Measurements from ENCODE around the gene SFMBT1. TPM values are rescaled to one million over a fixed set of nuclear protein-coding genes. Genes with fewer than 3 reads are reported as not detected.

The SFMBT1 gene
- polyA plus RNA-seq, 1 of the 3 experiments (the other 2 are of a cell fraction), result 0.72 TPM

DNA sequence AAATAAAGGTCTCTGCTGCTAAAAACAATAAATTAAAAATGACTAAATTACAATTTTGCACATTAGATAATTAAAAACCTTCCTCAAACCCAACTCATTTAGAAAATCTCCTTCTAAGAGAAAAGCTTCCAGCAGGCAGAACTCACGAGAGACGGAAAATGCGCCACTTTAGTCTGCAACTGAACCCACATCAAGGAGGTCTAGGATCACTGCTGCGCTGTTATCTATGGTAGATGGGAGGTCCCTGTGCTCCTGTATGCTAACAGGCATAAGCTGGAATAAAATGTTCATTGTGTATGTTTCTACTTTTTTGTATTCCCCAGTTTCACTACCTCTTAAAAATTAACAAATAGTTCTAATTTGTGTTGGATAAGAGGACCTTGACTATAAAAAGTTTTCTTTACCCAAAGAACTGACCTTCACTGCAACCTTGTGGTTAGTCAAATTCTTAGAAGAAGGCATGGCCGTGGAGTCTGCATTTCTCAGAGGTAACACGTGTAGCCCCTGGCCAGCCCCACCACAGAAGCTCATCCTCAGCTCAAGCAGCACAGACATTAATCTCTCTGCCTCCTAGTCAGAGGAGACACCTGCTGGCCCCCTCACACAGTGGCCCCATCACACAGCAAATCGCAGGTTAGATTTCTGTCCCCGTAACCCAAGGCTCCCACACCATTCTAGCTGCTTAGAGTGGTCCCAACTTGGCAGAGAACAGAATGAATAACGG lies 170.8 kb downstream of the SFMBT1 start:
- Histone ChIP-seq H2AFZ (ENCODE audit: low read depth) (no peak overlapping the region), H3K4me1 (ENCODE audit: control insufficient read depth in 1 of 2, insufficient read depth in 2 of 2, low read depth in 1 of 2, low read length in 1 of 2) (peaks cover 0 to 5% of the 10 kb centered on the region in 2 experiments; a peak in 1 of 4 replicates), H3K4me3 (ENCODE audit: low read depth in 2 of 2, low read length in 1 of 2) (no peak overlapping the region), H3K36me3 (replicated peaks in 1 of 2; ENCODE audit: control insufficient read depth in 1 of 2, insufficient read depth in 2 of 2, low read length in 1 of 2) (peaks cover 0 to 5% of the 10 kb centered on the region in 2 experiments), H3K9me3 (no peaks in the 10 kb centered on the region), H3K4me2 (no peak overlapping the region), H3K79me2 (ENCODE audit: insufficient read depth) (no peaks in the 10 kb centered on the region), H3F3A (replicated peaks; ENCODE audit: insufficient read depth) (no peaks in the 10 kb centered on the region), H3K27ac (ENCODE audit: low read depth in 2 of 2, low read length in 1 of 2) (no peak overlapping the region), H4K20me1 (ENCODE audit: insufficient read depth) (0 out of 2 replicates have a peak, but pooled peaks cover 4% of the 10 kb centered on the region), H3K9ac (no peak overlapping the region), H3K9me2 (no peaks in the 10 kb centered on the region), H3K27me3 (ENCODE audit: insufficient read depth) (no peaks in the 10 kb centered on the region)
- POLR2A ChIA-PET, result no interaction called here
- CTCF ChIA-PET, result interaction anchor here (0.9 kb wide), 1 partner anchor 18 kb away, joined by 3 read pairs; no protein-coding TSS in a partner anchor
- DNase-seq, result no peak
- WGBS (ENCODE audit: low lambda C conversion rate), result 96% methylated on average over 8 of the region's 9 CpGs
- TF ChIP-seq FOSL2 (IDR thresholded peaks at IDR 0.05; ENCODE audit: borderline replicate concordance, low read depth) (no peak), MXI1 (IDR thresholded peaks at IDR 0.05; ENCODE audit: low read depth, low read length) (no peak), ELF1 (IDR thresholded peaks at IDR 0.05) (no peak), RAD21 (IDR thresholded peaks at IDR 0.05; ENCODE audit: low read length) (no peak), FOXM1 (IDR thresholded peaks at IDR 0.05; ENCODE audit: low read depth) (no peak), MEF2A (IDR thresholded peaks at IDR 0.05; ENCODE audit: borderline replicate concordance, low read depth) (no peak), RCOR1 (IDR thresholded peaks at IDR 0.05; ENCODE audit: low read length) (no peak), JUND (IDR thresholded peaks at IDR 0.05) (no peak), YY1 (IDR thresholded peaks at IDR 0.05; ENCODE audit: low read depth) (no peak), TEAD4 (IDR thresholded peaks at IDR 0.05; ENCODE audit: borderline replicate concordance, insufficient read depth) (no peak)
- TF ChIP-seq, protein P1, sequence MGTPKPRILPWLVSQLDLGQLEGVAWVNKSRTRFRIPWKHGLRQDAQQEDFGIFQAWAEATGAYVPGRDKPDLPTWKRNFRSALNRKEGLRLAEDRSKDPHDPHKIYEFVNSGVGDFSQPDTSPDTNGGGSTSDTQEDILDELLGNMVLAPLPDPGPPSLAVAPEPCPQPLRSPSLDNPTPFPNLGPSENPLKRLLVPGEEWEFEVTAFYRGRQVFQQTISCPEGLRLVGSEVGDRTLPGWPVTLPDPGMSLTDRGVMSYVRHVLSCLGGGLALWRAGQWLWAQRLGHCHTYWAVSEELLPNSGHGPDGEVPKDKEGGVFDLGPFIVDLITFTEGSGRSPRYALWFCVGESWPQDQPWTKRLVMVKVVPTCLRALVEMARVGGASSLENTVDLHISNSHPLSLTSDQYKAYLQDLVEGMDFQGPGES (IDR thresholded peaks at IDR 0.05; ENCODE audit: low read depth, low read length), result no peak
- TF ChIP-seq, protein P2, sequence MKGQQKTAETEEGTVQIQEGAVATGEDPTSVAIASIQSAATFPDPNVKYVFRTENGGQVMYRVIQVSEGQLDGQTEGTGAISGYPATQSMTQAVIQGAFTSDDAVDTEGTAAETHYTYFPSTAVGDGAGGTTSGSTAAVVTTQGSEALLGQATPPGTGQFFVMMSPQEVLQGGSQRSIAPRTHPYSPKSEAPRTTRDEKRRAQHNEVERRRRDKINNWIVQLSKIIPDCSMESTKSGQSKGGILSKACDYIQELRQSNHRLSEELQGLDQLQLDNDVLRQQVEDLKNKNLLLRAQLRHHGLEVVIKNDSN (IDR thresholded peaks at IDR 0.05; ENCODE audit: borderline replicate concordance, low read depth), result no peak
- TF ChIP-seq, protein P3, sequence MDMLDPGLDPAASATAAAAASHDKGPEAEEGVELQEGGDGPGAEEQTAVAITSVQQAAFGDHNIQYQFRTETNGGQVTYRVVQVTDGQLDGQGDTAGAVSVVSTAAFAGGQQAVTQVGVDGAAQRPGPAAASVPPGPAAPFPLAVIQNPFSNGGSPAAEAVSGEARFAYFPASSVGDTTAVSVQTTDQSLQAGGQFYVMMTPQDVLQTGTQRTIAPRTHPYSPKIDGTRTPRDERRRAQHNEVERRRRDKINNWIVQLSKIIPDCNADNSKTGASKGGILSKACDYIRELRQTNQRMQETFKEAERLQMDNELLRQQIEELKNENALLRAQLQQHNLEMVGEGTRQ (IDR thresholded peaks at IDR 0.05; ENCODE audit: borderline replicate concordance, low read depth, low read length), result no peak

DNA sequence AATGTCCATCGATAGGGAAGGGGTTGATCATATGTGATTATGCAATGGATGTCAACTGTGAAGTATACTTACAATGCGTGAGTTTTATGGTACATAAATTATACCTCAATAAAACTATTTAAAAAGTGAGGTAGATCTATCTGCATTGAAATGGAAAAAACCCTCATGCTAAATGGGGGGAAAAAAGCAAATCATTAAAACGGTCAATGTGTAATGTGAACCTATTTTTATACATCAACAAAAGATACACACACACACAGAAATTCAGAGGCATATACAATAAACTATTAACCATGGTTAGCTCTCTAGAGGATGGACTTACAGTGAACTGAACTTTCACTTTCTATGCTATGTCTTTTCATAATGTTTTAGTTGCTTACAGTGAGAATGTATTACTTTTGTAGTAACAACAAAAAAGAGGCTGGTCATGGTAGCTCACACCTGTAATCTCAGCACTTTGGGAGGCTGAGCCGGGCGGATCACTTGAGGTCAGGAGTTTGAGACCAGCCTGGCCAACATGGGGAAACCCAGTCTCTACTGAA lies 171.6 kb downstream of the SFMBT1 start:
- H3K4me1 ChIP-seq (ENCODE audit: control insufficient read depth in 1 of 2, insufficient read depth in 2 of 2, low read depth in 1 of 2, low read length in 1 of 2), result peaks cover 0 to 4% of the 10 kb centered on the region in 2 experiments; a peak in 1 of 4 replicates
- H3K9me2 ChIP-seq, result no peaks in the 10 kb centered on the region
- H3K79me2 ChIP-seq (ENCODE audit: insufficient read depth), result no peaks in the 10 kb centered on the region
- H4K20me1 ChIP-seq (ENCODE audit: insufficient read depth), result 0 out of 2 replicates have a peak, but pooled peaks cover 4% of the 10 kb centered on the region
- ChIA-PET CTCF (interaction anchor here (0.9 kb wide), 1 partner anchor 19 kb away, joined by 3 read pairs; no protein-coding TSS in a partner anchor), POLR2A (no interaction called here)
- 93% methylated on average over 5 of the region's 5 CpGs for WGBS (ENCODE audit: low lambda C conversion rate)
- peaks cover 0 to 2% of the 10 kb centered on the region in 2 experiments for H3K36me3 ChIP-seq (replicated peaks in 1 of 2; ENCODE audit: control insufficient read depth in 1 of 2, insufficient read depth in 2 of 2, low read length in 1 of 2)
- no peak overlapping the region for H3K27ac ChIP-seq (ENCODE audit: low read depth in 2 of 2, low read length in 1 of 2)
- H3K9ac ChIP-seq, result no peak overlapping the region
- no peak overlapping the region for H3K4me3 ChIP-seq (ENCODE audit: low read depth in 2 of 2, low read length in 1 of 2)
- no peak overlapping the region for H2AFZ ChIP-seq (ENCODE audit: low read depth)
- no peaks in the 10 kb centered on the region for H3F3A ChIP-seq (replicated peaks; ENCODE audit: insufficient read depth)
- H3K27me3 ChIP-seq (ENCODE audit: insufficient read depth), result no peaks in the 10 kb centered on the region
- no peaks in the 10 kb centered on the region for H3K9me3 ChIP-seq
- H3K4me2 ChIP-seq, result no peak overlapping the region
- DNase-seq, result no peak
- TF ChIP-seq SIN3A (IDR thresholded peaks at IDR 0.05; ENCODE audit: borderline replicate concordance, low read depth, low read length), result no peak
- no peak for TF ChIP-seq RFX5 (IDR thresholded peaks at IDR 0.05; ENCODE audit: low read length)
- TF ChIP-seq FOSL2 (IDR thresholded peaks at IDR 0.05; ENCODE audit: borderline replicate concordance, low read depth), result no peak
- TF ChIP-seq, protein P4, sequence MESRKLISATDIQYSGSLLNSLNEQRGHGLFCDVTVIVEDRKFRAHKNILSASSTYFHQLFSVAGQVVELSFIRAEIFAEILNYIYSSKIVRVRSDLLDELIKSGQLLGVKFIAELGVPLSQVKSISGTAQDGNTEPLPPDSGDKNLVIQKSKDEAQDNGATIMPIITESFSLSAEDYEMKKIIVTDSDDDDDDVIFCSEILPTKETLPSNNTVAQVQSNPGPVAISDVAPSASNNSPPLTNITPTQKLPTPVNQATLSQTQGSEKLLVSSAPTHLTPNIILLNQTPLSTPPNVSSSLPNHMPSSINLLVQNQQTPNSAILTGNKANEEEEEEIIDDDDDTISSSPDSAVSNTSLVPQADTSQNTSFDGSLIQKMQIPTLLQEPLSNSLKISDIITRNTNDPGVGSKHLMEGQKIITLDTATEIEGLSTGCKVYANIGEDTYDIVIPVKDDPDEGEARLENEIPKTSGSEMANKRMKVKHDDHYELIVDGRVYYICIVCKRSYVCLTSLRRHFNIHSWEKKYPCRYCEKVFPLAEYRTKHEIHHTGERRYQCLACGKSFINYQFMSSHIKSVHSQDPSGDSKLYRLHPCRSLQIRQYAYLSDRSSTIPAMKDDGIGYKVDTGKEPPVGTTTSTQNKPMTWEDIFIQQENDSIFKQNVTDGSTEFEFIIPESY (IDR thresholded peaks at IDR 0.05; ENCODE audit: borderline replicate concordance, low read depth), result no peak
- TF ChIP-seq TAF1 (IDR thresholded peaks at IDR 0.05; ENCODE audit: borderline replicate concordance, low read depth, low read length), result no peak
- no peak for TF ChIP-seq MXI1 (IDR thresholded peaks at IDR 0.05; ENCODE audit: low read depth, low read length)
- TF ChIP-seq, protein P5, sequence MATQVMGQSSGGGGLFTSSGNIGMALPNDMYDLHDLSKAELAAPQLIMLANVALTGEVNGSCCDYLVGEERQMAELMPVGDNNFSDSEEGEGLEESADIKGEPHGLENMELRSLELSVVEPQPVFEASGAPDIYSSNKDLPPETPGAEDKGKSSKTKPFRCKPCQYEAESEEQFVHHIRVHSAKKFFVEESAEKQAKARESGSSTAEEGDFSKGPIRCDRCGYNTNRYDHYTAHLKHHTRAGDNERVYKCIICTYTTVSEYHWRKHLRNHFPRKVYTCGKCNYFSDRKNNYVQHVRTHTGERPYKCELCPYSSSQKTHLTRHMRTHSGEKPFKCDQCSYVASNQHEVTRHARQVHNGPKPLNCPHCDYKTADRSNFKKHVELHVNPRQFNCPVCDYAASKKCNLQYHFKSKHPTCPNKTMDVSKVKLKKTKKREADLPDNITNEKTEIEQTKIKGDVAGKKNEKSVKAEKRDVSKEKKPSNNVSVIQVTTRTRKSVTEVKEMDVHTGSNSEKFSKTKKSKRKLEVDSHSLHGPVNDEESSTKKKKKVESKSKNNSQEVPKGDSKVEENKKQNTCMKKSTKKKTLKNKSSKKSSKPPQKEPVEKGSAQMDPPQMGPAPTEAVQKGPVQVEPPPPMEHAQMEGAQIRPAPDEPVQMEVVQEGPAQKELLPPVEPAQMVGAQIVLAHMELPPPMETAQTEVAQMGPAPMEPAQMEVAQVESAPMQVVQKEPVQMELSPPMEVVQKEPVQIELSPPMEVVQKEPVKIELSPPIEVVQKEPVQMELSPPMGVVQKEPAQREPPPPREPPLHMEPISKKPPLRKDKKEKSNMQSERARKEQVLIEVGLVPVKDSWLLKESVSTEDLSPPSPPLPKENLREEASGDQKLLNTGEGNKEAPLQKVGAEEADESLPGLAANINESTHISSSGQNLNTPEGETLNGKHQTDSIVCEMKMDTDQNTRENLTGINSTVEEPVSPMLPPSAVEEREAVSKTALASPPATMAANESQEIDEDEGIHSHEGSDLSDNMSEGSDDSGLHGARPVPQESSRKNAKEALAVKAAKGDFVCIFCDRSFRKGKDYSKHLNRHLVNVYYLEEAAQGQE (IDR thresholded peaks at IDR 0.05; ENCODE audit: low read depth, low read length), result no peak
